ENCODE data around the gene SH3BP5. TPM values are rescaled to one million over a fixed set of nuclear protein-coding genes. Genes with fewer than 3 reads are reported as not detected.
A peak's percentile ranks its signal among the peaks of the same experiment; 100 is the strongest.
"Not testable (repeated sequence)": the region's sequence is repeated elsewhere in the genome, so short reads cannot be mapped to it uniquely, and the experiment has no call there.

SH3BP5 gene
- 10 to 100 TPM; 39.0 to 40.9 TPM for total RNA-seq

GRCh38 chr3:15332405-15333098, at the start of gene SH3BP5:
Gene SH3BP5 (minus strand): TSS chr3:15332586. CDS start chr3:15332408, 178 bp downstream.
- CTCF ChIA-PET: interaction anchor here (0.7 to 11.2 kb wide), 34 partner anchors 9 to 224 kb away, joined by 3 to 209 read pairs (median 6); partner anchors contain the start of gene CAPN7
- Mint-ChIP-seq H3K4me3 (peak within 1 kb of the TSS; percentile 85), H3K9me3 (no peaks in the 10 kb centered on the region), H3K4me1 (peaks cover 58% of the 10 kb centered on the region), H3K27me3 (no peaks in the 10 kb centered on the region), H3K36me3 (ENCODE audit: low read depth) (peaks cover 33% of the 10 kb centered on the region), H3K27ac (peak within 1 kb of the TSS; percentile 73)
- peak; percentile 80 for DNase-seq
- POLR2A ChIA-PET: interaction anchor here (0.6 to 6.0 kb wide), 14 partner anchors 8 to 224 kb away, joined by 3 to 33 read pairs (median 6); partner anchors contain the start of gene CAPN7

- no peaks in the 10 kb centered on the region for H3K36me3 Mint-ChIP-seq (ENCODE audit: low read depth)
- POLR2A ChIA-PET: no interaction called here
These were observed 48.8 kb upstream of the SH3BP5 start for GRCh38 chr3:15380980-15381890.

GRCh38 chr3:15377961-15378791, 45.8 kb upstream of the SH3BP5 start:
- no peaks in the 10 kb centered on the region for H3K27me3 Mint-ChIP-seq
- H3K36me3 Mint-ChIP-seq (ENCODE audit: low read depth): no peaks in the 10 kb centered on the region
- CTCF ChIA-PET: interaction anchor here (0.5 to 7.3 kb wide), 21 partner anchors 9 to 269 kb away, joined by 3 to 111 read pairs (median 3); partner anchors contain the start of genes CAPN7 and SH3BP5
- peak; percentile 97 for DNase-seq
- H3K4me3 Mint-ChIP-seq: no peak overlapping the region
- POLR2A ChIA-PET: interaction anchor here (0.6 to 1.3 kb wide), 3 partner anchors 16 to 110 kb away, joined by 3 to 4 read pairs (median 3); no protein-coding TSS in a partner anchor
- peaks cover 8% of the 10 kb centered on the region for H3K4me1 Mint-ChIP-seq
- H3K9me3 Mint-ChIP-seq: no peaks in the 10 kb centered on the region
- peak overlapping the region; percentile 73 for H3K27ac Mint-ChIP-seq

More at GRCh38 chr3:15380980-15381890, 48.8 kb upstream of the SH3BP5 start:
- DNase-seq: no peak
- CTCF ChIA-PET: interaction anchor here (0.6 to 7.3 kb wide), 7 partner anchors 10 to 175 kb away, joined by 3 to 111 read pairs (median 5); partner anchors contain the start of gene SH3BP5
- H3K4me1 Mint-ChIP-seq: peaks cover 8% of the 10 kb centered on the region
- H3K27ac Mint-ChIP-seq: no peak overlapping the region
- H3K27me3 Mint-ChIP-seq: no peaks in the 10 kb centered on the region
- H3K9me3 Mint-ChIP-seq: no peaks in the 10 kb centered on the region
- no peak overlapping the region for H3K4me3 Mint-ChIP-seq

GRCh38 chr3:15375461-15376000, 43.1 kb upstream of the SH3BP5 start:
- Mint-ChIP-seq H3K9me3 (no peaks in the 10 kb centered on the region), H3K27me3 (no peaks in the 10 kb centered on the region), H3K27ac (no peak overlapping the region), H3K36me3 (ENCODE audit: low read depth) (no peaks in the 10 kb centered on the region), H3K4me3 (no peak overlapping the region), H3K4me1 (peaks cover 8% of the 10 kb centered on the region)
- no peak for DNase-seq
- POLR2A ChIA-PET: no interaction called here
- CTCF ChIA-PET: interaction anchor here (0.8 to 7.3 kb wide), 4 partner anchors 30 to 168 kb away, joined by 3 to 111 read pairs (median 3); no protein-coding TSS in a partner anchor

- POLR2A ChIA-PET: no interaction called here
- H3K4me3 Mint-ChIP-seq: no peak overlapping the region
These were observed 40.5 kb upstream of the SH3BP5 start for GRCh38 chr3:15372918-15373317.

GRCh38 chr3:15368561-15369135, 36.3 kb upstream of the SH3BP5 start:
- Mint-ChIP-seq H3K9me3 (no peaks in the 10 kb centered on the region), H3K4me1 (peaks cover 20% of the 10 kb centered on the region), H3K4me3 (no peak overlapping the region), H3K27ac (no peak overlapping the region), H3K36me3 (ENCODE audit: low read depth) (no peaks in the 10 kb centered on the region), H3K27me3 (no peaks in the 10 kb centered on the region)
- ChIA-PET CTCF (no interaction called here), POLR2A (no interaction called here)
- DNase-seq: no peak

More at GRCh38 chr3:15372918-15373317, 40.5 kb upstream of the SH3BP5 start:
- DNase-seq: no peak
- Mint-ChIP-seq H3K36me3 (ENCODE audit: low read depth) (no peaks in the 10 kb centered on the region), H3K27me3 (no peaks in the 10 kb centered on the region), H3K4me1 (peaks cover 7% of the 10 kb centered on the region), H3K27ac (no peak overlapping the region), H3K9me3 (no peaks in the 10 kb centered on the region)
- CTCF ChIA-PET: no interaction called here

- H3K4me3 Mint-ChIP-seq: no peak overlapping the region
- no peak overlapping the region for H3K27ac Mint-ChIP-seq
- no peaks in the 10 kb centered on the region for H3K9me3 Mint-ChIP-seq
- no peaks in the 10 kb centered on the region for H3K36me3 Mint-ChIP-seq (ENCODE audit: low read depth)
- peaks cover 29% of the 10 kb centered on the region for H3K4me1 Mint-ChIP-seq
- no peak for DNase-seq
- ChIA-PET CTCF (interaction anchor here (0.7 to 2.0 kb wide), 6 partner anchors 9 to 99 kb away, joined by 3 to 9 read pairs (median 5); no protein-coding TSS in a partner anchor), POLR2A (interaction anchor here (0.9 to 1.6 kb wide), 2 partner anchors 9 to 98 kb away, joined by 3 to 4 read pairs; no protein-coding TSS in a partner anchor)
- H3K27me3 Mint-ChIP-seq: no peaks in the 10 kb centered on the region
These were observed 34.7 kb upstream of the SH3BP5 start for GRCh38 chr3:15367059-15367458.

GRCh38 chr3:15364078-15364477, 31.7 kb upstream of the SH3BP5 start:
- H3K27ac Mint-ChIP-seq; H3K27me3 Mint-ChIP-seq; H3K36me3 Mint-ChIP-seq (ENCODE audit: low read depth); H3K9me3 Mint-ChIP-seq; H3K4me3 Mint-ChIP-seq; DNase-seq: not testable (repeated sequence)
- CTCF ChIA-PET: interaction anchor here (1.1 to 1.7 kb wide), 3 partner anchors 32 to 162 kb away, joined by 3 to 4 read pairs (median 4); partner anchors contain the start of gene SH3BP5
- peaks cover 51% of the 10 kb centered on the region for H3K4me1 Mint-ChIP-seq
- POLR2A ChIA-PET: interaction anchor here (2.6 kb wide), 1 partner anchor 54 kb away, joined by 7 read pairs; no protein-coding TSS in a partner anchor

GRCh38 chr3:15361494-15362214, 29.3 kb upstream of the SH3BP5 start:
- Mint-ChIP-seq H3K27ac (peak overlapping the region; percentile 42), H3K4me3 (peak overlapping the region; percentile 11)

GRCh38 chr3:15360788-15361493, 28.6 kb upstream of the SH3BP5 start:
- peaks cover 52% of the 10 kb centered on the region for H3K4me1 Mint-ChIP-seq
- H3K9me3 Mint-ChIP-seq: no peaks in the 10 kb centered on the region
- CTCF ChIA-PET: interaction anchor here (0.6 to 1.7 kb wide), 11 partner anchors 14 to 196 kb away, joined by 3 to 12 read pairs (median 4); partner anchors contain the start of gene SH3BP5
- H3K4me3 Mint-ChIP-seq: no peak overlapping the region
- no peak for DNase-seq
- H3K36me3 Mint-ChIP-seq (ENCODE audit: low read depth): peaks cover 6% of the 10 kb centered on the region
- H3K27ac Mint-ChIP-seq: peak overlapping the region; percentile 36
- H3K27me3 Mint-ChIP-seq: no peaks in the 10 kb centered on the region
- POLR2A ChIA-PET: interaction anchor here (1.1 to 1.8 kb wide), 10 partner anchors 14 to 93 kb away, joined by 3 to 12 read pairs (median 6); partner anchors contain the start of gene SH3BP5

More at GRCh38 chr3:15361494-15362214, 29.3 kb upstream of the SH3BP5 start:
- H3K4me1 Mint-ChIP-seq: peaks cover 49% of the 10 kb centered on the region
- ChIA-PET CTCF (interaction anchor here (0.5 to 1.7 kb wide), 14 partner anchors 13 to 195 kb away, joined by 3 to 12 read pairs (median 4); partner anchors contain the start of gene SH3BP5), POLR2A (interaction anchor here (0.8 to 2.6 kb wide), 11 partner anchors 14 to 94 kb away, joined by 3 to 12 read pairs (median 5); partner anchors contain the start of gene SH3BP5)
- peaks cover under 1% of the 10 kb centered on the region for H3K36me3 Mint-ChIP-seq (ENCODE audit: low read depth)
- peak; percentile 42 for DNase-seq
- no peaks in the 10 kb centered on the region for H3K27me3 Mint-ChIP-seq
- H3K9me3 Mint-ChIP-seq: no peaks in the 10 kb centered on the region

Measured in activated CD4-positive, alpha-beta memory T cell treated with anti-CD3 and anti-CD28 coated beads, Interleukin-2, amount 10 ng/mL, durations not matched to agents 7 days and 5 days (primary cell).